GM19438 (cell line): Measurements from ENCODE around the gene MED26.

Experiments used
- ATAC-seq: cut with Tn5 transposase; IDR thresholded peaks from one replicate; pipeline ENCODE4 v1.9.1; 2021; ENCODE audit warnings: low read depth; ENCODE audit not compliant: unreplicated experiment

The MED26 gene

DNA sequence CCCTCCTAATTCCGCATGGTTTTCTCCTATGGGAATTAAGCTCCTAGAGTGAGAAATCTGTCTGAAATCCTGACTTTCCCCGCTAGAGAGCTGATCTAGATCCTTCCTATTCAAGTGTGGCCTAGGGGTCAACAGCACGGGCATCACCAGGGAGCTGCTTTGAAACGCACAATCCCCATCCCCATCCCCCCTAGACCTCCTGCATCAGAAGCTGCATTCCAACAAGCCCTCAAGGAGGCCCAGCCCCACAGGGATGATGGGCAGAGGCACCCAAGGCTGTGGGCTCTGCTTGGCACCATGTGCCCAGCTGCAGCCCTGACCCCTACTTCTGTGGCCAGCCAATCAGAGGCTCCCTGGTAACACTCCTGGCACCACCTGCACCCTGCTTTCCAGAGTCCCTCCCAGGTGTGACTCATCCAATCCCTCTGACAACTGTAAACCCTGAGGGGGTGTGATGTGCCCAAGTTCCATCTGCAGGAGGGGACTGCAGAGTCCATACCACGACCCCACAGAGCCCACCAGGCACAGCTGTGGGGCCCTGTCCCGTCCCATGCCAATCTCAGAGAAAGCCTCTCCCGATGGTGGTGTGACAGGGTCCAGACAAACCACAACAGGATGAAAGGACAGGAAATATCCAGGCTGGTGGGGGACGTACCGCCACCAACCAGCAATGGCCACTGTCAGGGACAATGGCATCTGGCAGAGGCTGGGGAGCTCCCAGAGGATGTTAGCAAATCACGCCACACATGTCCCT, 36.0 kb downstream of the MED26 start:
- ATAC-seq: no peak

DNA sequence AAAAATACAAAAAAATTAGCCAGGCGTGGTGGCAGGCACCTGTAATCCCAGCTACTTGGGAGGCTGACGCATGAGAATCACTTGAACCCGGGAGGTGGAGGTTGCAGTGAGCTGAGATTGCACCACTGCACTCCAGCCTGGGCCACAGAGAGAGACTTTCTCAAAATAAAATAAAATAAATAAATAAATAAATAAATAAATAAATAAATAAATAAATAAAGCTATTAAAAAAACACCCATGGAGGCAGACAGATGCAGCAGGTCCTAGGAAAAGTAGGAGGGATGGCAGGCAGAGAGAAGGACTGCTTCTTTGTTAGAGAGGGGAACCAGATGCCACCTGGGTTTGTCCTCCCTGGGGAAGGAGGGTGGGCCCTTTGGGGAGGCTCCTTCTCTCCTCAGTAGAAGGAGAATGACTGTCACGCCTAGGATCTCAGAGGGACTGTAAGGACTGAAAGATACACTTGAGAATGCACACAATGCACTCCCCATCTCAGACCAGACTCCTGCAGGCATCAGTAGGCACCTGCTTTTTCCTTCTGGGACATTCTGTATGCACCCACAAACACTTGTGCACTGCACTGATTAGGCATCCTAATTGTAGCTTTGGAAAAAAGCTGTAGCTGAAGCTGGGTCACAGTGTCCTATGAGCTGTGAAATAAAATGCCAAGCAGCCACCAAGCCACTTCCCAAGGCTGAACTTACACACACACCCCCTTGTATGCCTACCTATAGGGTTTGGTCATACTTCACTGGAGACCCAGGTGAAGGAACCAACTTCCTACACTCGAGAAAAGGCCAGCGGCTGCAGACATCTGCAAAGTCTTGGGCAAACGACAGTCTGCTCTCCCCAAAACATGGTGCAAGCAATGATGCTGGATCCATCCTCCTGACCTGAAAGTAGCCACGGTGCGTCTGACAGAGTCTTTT, 36.9 kb downstream of the MED26 start:
- ATAC-seq: no peak

DNA sequence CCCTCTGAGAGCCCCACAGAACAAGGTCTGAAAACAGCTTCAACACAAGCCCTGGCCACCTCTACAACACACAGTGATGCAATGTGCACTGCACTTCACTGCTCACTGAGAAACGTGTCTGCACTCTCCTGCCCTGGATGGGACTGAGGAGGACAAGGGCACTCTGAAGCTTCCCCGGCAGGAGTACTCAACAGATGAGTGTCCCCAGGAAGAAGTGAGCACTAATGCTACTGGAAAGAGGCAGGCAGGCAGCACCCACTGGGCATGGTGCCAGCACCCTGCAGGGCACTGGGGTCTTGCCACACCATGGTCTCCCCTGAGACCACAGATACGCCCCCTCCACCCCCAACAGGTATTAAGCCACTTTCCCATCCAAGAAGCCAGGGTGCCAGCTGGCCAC, 38.1 kb downstream of the MED26 start:
- ATAC-seq: no peak

DNA sequence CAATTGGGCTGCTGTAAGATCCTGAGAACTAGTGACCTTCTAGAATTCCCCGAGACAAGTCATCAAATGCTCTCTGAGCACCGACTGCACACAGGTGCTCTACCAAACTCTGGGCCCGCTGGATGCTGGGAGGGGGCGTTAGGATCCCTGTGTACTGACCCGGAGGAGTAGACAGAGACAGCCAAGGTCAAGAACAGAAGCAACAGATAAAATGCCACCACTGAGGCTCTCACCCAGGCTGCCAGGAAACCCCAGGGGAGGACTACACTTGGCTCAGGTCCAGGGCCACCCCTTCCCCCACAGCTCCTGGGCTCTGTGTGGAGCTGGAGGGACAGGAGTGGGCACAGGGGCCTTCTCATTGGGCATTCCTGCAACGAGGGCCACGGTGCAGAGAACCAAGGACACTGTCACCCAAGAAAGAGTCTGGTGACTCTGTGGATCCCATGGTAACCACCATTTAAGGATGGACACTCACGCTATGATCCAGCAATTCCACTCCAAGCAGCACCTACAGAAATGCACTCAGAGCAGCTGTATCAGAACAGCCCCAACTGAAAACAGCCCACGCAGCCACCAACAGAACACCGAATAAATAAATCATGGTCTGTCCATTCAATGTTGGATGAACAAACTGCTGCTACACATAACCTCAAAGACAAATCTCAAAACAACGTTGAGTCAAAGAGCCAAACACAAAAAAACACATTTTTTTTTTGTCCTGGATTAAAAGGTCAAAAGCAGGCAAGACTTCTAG, 39.0 kb downstream of the MED26 start:
- no peak for ATAC-seq

DNA sequence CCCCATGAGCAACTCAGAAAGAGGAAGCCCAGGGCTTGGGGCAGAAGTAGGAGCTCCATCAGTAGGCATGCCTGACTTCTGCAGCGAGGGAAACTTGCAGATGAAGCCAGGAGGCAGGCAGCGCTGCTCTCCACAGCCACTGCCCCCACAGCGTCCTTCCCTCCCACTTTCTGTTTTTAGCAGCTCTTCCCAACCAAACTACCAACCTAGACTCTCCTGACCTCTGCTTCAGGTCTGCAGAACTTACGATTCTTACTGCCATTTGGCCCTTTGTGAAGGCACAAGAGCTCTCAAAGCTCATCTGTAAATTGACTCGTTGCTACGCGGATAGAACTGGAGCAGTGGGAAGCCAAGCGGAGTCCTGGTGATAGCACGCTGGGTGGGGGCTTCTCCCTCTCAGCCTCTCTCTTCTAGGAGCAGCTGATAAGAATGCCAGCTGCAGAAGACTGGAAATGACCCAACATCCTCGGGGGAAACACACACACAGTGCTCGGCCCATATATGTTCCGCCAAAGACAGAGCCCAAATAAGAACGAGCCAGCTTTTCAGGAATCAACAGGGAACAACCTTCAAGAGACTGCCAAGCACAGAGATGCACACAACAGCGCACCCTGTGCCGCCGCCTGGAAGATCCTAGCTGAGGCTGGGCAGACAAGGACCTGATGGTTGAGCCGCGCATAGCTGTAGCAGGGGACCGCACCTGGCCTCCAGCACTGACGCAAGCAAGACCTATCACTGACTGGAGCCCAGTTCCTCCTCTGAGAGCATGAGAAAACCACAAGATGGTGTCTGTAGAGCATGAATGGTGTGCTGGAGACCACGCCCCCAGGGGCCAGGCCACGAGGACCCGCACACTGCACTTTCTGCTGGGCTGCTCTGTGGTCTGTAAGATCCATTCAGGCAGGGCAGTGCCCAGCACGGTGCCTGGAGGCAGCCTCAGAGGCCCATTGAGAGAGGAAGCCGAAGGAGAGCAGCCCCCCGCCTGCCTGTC, 39.9 kb downstream of the MED26 start:
- ATAC-seq: peak; percentile 38

DNA sequence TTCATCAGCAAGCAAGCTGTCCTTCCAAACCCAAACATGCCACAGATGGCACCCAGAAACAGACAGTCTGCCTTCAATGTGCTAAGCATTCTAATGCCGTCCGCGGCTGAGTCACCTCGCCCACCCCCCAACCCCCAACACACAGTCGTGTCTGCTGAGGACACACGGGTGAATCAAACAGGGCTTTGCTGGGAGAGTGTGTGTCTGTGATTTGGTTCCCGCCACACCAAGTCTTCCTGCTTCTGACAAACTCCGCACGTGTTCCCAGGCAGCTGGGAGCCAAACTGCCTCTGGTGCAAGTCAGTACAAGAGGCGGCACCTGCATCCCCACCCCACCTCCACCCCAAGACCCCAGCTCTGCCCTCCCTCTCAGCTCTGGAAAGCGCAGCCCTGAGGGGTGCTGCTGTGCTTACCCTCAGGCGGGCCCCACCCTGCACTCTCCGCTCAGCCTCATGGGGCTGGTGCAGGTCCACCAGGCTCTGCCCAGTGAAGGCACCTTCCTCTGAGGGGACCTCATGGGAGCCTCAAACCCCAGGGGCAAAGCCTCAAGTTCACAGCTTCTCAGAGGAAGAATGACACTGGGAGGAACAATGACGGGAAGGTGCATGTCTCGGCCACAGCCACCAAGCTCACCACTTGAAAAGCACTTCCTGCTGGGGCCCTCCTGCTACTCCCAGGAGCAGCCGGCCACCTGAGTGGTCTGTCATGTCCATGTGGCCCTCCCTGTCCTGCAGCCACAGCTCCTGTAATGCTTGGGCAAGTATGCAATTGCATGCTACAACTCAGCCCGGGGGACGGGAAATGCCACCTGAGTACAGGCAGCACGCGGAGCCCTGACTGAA, 40.8 kb downstream of the MED26 start:
- no peak for ATAC-seq

DNA sequence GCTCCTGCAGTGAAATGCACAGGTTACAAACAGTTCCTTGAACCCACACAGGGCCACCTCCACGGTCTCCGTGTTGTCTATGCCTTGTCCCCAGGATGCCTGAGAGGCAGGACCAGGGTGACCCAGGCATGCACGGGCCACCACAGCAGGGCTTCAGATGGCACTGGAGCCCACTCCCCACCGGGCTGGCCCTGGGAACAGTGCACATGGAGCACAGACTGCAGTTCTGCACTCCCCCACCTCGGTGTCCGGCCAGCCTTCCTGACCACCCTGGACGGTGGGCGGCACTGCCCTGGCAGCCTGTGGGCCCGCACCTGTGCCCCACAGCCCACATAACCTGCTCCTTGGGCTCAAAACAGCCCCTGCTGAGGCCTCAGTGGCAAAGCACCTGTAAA, 41.5 kb downstream of the MED26 start:
- no peak for ATAC-seq

DNA sequence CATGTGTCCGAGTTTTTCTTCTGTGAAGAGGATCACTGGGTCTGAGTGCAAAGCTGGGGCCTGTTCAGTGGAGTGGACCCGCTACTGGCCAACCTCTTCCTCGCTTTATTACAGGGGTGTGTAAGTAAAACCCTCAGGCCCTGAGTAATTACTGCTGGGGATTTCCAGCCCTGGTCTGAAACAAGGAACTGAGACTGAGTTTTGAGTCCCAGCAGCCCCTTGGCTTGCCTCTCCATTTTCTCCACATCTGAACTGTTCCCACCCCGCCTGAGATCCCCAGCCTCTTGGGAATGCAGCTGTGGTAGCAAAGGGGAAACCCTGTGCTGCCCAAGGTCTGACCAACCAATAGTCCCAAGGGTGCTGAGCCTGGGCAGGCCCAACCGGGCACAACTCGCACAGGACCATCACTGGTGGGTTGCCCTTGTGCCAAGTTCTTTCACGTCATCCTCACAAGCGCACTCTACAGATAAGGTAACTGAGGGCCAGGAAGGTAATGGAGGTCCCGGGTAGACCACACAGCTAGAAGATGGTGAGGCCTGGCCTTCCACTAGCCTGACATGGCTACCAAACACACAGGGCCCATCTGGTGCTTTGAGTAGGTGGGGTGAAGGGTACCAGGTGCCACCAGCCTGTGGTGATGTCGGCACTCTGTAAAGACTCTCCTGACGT, 42.1 kb downstream of the MED26 start:
- peak; percentile 27 for ATAC-seq

DNA sequence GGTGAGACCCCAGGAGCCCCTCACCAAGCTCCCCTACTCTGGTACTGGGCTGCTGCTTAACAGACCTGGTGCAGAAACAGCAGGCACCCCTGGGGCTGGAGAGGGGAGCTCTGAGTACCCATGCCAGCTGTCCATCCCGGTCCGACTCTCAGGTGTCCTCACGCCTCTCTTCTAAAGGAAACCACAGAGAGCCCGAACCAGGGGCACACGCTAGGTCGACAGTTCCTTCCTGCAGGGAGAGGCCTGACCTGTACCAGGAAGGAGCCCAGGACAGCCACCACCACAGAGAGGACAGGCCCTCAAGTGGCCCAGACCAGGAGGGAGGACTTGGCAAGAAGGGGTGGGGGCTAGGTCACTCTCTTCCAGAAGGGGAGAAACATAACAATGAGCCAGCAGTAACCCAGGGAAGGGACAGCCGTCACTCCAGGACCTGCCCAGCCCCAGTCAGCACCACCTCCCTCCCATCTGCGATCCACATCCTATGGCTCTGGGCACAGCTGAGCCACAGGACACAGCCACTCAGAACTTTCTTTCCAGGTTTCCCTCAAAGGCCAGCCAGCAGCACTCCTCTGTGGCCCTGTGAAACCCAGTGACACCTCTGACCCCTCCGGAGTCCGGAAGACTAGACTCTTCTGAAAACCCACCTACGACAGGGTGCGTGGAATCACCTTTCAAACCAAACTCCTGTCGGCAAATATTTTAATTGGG, 42.8 kb downstream of the MED26 start:
- no peak for ATAC-seq

DNA sequence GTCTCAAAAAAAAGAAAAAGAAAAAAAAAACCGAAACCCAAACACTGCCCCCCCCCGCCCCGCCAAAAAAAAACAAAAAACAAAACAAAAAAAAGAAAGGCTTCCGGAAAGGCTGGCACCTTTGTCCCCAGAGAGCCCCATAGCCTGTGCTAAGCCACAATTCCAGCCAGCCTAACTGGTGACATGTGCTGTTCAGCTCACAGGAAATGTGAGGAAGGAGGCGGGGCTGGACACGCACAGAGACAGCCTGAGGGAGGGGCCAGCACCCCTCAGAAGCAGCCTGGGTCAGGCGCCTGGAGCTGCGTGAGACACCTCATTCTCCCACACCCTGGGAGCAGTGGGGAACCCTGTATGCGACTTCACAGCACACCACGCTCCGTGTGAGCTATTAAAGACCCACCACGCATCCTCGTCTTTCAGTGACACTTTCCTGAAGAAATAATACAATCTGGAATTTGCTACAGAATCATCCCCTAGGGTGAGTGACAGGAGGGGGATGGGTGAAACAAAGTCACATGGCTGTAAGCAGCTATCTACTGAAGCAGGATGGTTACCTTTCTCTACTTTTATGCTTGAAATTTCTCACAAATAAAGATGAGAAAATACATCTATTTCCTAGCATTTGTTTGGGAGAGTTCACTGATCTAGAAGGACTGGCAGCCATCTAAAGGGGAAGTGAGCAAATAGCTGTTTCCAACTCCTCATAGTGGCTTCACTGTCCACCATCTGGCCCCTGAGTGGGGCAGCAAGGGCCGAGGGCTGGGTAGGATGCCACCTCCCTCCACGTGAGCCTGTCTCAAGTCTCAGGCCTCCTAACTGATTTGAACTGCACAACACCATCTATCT, 43.5 kb downstream of the MED26 start:
- peak; percentile 53 for ATAC-seq

DNA sequence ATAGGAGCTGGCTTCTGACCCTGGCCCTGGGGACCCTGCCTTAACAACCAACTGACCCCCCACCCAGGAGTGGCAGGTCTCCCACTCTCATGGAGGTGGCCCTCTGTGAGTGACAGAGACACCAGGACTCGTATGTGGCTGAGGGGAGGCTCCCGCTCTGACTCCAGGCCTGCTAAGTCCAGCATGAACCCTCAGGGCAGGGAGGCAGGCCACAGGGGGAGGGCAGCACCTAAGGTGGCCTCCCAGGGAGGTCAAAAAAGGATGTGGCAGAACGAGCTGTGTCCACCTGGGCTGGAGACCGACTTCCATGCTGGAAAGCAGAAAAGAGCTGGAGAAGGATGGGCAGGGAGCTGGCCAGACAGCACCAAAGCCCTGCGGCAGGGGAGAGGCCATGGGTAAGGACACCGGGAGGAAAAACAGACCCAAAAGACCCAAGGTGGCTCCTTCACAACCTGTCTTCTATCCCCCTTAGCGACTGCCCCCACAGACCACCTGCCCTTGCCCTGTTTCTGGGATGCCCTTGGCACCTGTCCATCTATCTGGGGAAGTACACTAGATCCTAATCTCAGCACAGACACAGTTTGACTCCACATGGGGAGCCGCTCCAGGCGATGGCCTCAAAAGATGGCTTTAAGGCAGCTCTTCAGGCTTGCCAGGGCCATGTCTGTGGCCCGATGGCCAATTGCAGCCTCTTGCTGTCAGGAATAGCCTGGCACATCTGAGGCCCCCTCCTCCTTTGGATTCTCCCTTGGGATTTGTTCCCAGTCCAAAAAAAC, 45.3 kb downstream of the MED26 start:
- ATAC-seq: no peak

DNA sequence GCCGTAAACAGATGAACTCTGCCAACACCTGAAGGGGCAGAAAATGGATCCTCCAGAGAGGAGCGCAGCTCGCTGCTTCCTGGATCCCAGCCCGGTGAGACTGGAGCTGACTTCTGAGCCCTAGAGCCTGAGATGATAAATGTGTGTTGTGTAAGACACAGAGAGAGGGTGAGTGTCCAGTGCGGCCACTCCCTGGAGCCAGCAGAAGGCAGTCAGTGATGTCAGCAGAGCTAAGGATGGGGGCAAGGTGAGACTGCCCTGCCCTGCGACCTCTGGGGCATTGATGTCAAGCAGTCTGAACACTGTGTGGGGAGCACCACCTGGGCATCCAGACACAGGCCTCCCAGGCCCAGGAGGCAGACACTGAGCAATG, 46.0 kb downstream of the MED26 start:
- no peak for ATAC-seq

DNA sequence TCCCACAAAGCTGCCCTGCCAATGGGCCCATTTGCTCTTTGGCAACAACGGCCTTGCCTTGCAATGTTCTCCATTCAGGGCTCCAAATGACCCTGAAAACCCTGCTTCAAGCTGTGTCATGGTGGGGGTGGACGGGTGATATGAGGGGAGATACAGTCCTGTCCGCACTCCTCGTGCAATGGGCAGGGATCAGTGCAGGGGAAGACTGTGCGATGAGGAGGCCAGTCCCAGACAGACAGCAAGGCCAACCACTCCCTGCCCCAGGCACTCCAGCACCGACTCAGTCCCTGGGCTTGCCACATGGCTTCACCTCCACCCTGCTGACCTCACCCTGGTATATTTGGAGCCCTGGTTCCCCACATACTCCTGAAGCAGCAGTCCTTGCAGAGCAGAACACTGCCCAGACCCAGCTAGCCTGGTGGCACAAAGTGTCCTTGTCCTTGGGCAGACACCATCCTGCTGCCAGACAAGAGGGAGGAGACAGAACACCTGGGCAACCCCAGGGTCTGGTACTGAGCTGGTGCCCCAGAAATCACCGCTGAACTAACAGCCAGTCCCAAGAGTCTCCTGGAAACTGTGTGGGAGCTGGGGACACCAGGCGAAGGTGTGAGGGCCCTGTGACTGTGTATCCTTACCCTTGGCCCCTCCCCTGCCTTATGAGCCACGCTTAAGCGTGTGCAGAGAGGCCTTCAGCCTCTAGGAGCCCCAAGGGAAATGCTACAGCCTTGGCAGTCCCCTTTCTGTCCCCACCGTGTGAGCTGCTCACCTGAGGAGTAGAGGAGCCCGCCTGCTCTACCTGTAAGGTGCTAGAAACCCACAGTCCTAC, 46.6 kb downstream of the MED26 start:
- ATAC-seq: no peak

DNA sequence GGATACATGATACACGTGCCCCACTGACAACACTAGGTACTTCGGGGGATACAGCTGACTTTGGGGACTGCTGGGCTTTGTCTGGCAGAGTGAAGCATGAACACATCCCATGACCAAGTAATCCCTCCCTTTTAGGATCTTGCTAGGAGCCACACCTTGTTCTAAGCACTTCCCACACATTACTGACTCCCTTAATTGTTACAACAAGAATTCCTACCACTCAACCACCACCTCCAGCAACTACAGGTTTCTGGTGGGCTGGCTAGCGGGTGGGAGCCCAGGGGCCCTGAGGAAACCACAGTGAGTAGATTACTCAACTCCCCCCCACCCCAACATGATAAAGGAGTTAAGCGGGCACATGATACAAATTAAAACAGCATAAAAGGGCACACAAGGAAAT, 48.6 kb downstream of the MED26 start:
- ATAC-seq: no peak

DNA sequence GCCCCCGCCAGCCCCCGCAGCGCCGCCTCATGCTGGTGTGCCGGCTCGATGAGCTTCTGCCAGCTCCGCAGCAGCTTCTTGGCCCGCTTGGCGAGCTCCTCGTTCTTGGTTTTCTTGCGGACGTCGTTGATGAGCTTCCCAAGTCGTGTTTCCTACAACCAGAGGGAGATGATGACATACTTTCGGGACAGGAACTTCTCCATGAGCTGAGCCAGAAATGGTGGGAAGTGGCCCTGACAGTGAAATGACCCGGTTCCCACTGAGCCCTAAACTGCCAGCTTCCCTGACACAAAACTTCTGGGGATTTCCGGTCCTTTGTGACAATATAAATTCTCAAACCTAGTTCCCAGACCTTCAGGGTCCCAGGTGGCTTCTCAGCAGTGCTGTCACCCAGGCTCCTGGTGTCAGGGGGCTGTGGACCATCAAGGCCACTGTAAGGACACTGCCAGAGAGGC, 50.4 kb downstream of the MED26 start:
- ATAC-seq: no peak
